HG02885 (cell line): ENCODE data around the gene PCDHGB3.
"Not testable (repeated sequence)": the region's sequence is repeated elsewhere in the genome, so short reads cannot be mapped to it uniquely, and the experiment has no call there.

Source experiments
- ATAC-seq: cut with Tn5 transposase; IDR thresholded peaks from one replicate; pipeline ENCODE4 v1.9.1; 2021; ENCODE audit warnings: mild to moderate bottlenecking; ENCODE audit not compliant: unreplicated experiment, poor library complexity

PCDHGB3 gene

DNA sequence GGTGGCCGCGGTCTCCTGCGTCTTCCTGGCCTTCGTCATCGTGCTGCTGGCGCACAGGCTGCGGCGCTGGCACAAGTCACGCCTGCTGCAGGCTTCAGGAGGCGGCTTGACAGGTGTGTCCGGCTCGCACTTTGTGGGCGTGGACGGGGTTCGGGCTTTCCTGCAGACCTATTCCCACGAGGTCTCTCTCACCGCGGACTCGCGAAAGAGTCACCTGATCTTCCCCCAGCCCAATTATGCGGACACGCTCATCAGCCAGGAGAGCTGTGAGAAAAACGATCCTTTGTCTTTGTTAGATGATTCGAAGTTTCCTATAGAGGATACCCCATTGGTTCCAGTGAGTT is 45.2 kb downstream of the PCDHGB3 start:
- ATAC-seq, result not testable (repeated sequence)

- ATAC-seq, result peak; percentile 80
These were observed 47.6 kb downstream of the PCDHGB3 start, which contains the start of gene PCDHGB7 for GRCh38 chr5:141417494-141418172. PCDHGB7 (plus strand) TSS chr5:141417677; CDS start chr5:141417860, 183 bp downstream.

GRCh38 chr5:141419074-141419880 is 49.2 kb downstream of the PCDHGB3 start:
- ATAC-seq, result no peak

- peak; percentile 60 for ATAC-seq
These were observed 50.9 kb downstream of the PCDHGB3 start, which contains the start of gene PCDHGA11 for GRCh38 chr5:141420855-141421488. PCDHGA11 (plus strand) TSS chr5:141421051; CDS start chr5:141421228, 177 bp downstream.

DNA sequence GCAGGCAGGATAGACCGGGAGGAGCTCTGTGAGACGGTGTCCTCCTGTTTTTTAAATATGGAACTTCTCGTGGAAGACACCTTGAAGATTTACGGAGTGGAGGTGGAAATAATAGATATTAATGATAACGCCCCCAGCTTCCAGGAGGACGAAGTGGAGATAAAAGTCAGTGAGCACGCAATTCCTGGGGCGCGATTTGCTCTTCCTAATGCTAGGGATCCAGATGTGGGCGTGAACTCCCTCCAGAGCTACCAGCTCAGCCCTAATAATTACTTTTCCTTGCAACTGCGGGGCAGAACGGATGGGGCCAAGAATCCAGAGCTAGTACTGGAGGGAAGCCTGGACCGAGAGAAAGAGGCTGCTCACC is 51.4 kb downstream of the PCDHGB3 start:
- no peak for ATAC-seq
